Uterus (tissue), 2 donors: ENCODE results near the gene DCC.

Experiments
- POLR2A ChIP-seq, 2 donors: fragments of 450-650 bp; IDR thresholded peaks; one replicate each; pipeline ENCODE4 v1.6.1; 2016; ENCODE audit warnings: antibody characterized with exemption in 2 of 2, mild to moderate bottlenecking in 1 of 2, moderate library complexity in 1 of 2
- TF ChIP-seq, protein P1 (sequence below), 4 experiments: fragments of 200-600 bp in 2 of 4; fragments of 450-650 bp in 2 of 4; sonication (generic) in 2 of 4; IDR thresholded peaks; one replicate each; pipeline ENCODE4 v1.5.1; 2016 to 2019; ENCODE audit warnings: antibody characterized with exemption in 4 of 4, mild to moderate bottlenecking in 2 of 4, moderate library complexity in 1 of 4

DNA sequence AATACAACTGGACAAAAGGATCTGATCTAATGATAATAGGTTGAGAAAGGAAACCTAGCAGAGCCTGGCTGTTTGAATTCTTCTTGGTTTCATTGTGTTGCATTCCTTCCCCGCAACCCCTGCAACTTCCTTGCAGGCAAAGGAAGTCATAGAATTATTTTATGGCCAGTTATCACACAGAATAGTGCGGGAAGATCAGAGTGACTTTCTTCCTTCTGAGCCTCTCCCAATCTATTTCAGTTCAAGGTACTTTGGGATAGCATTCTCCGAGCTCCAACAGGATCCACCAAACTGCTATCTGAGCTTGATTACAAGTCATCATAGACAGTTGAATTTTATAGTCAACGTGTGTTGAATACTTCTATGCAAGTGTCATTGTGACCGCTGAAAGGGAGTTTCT, 441.1 kb downstream of the DCC start:
- TF ChIP-seq, protein P1, sequence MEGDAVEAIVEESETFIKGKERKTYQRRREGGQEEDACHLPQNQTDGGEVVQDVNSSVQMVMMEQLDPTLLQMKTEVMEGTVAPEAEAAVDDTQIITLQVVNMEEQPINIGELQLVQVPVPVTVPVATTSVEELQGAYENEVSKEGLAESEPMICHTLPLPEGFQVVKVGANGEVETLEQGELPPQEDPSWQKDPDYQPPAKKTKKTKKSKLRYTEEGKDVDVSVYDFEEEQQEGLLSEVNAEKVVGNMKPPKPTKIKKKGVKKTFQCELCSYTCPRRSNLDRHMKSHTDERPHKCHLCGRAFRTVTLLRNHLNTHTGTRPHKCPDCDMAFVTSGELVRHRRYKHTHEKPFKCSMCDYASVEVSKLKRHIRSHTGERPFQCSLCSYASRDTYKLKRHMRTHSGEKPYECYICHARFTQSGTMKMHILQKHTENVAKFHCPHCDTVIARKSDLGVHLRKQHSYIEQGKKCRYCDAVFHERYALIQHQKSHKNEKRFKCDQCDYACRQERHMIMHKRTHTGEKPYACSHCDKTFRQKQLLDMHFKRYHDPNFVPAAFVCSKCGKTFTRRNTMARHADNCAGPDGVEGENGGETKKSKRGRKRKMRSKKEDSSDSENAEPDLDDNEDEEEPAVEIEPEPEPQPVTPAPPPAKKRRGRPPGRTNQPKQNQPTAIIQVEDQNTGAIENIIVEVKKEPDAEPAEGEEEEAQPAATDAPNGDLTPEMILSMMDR (IDR thresholded peaks at IDR 0.05): no peak
- no peak for TF ChIP-seq POLR2A (IDR thresholded peaks at IDR 0.05)
